ENCODE measurements around the gene MSANTD2. TPM values are rescaled to one million over a fixed set of nuclear protein-coding genes. Genes with fewer than 3 reads are reported as not detected.
A peak's percentile ranks its signal among the peaks of the same experiment; 100 is the strongest.

MSANTD2 gene
- 6.4 TPM in 2 replicates for polyA plus RNA-seq (2011; rRNA removed)
- 2.4 TPM in 2 replicates for polyA plus RNA-seq (2012; cell fraction: cytosol; rRNA removed)
- 5.3 and 8.0 TPM in 2 replicates for polyA plus RNA-seq (2012; cell fraction: nucleus; rRNA removed)
- 5.4 to 5.8 TPM (median 5.6 TPM) in 3 replicates for polyA plus RNA-seq (2017; fragmentation: RNase III; extraction: RNeasy Plus Mini Kit Qiagen cat#74134 plus additional on column Dnase treatment)
- polyA minus RNA-seq (2011; rRNA and poly(A)+ RNA removed), result 1.6 and 3.0 TPM in 2 replicates

GRCh38 chr11:124800226-124800929 is at the start of gene MSANTD2:
Gene MSANTD2, minus strand, starts transcription at chr11:124800406. Its CDS starts 26 bp downstream, at chr11:124800380.
- peak; percentile 68 for DNase-seq (ENCODE audit: low read depth in 1 of 2, low spot score in 1 of 2)
- TF ChIP-seq POLR2A (IDR thresholded peaks at IDR 0.05; ENCODE audit: low read length) (peak; percentile 78), CBX8 (IDR thresholded peaks at IDR 0.05) (peak; percentile 63; the same call in 1 of the 2 replicates), PHF8 (IDR thresholded peaks at IDR 0.05; ENCODE audit: borderline replicate concordance, low read depth) (peak; percentile 99), BHLHE40 (IDR thresholded peaks at IDR 0.05; ENCODE audit: low read depth, low read length) (no peak), CEBPB (IDR thresholded peaks at IDR 0.05) (no peak), ATOH8 (CRISPR knock-in tag; IDR thresholded peaks at IDR 0.05; ENCODE audit: low read depth) (no peak), MAFK (IDR thresholded peaks at IDR 0.05; ENCODE audit: partially characterized antibody) (no peak), USF2 (IDR thresholded peaks at IDR 0.05) (no peak), EHF (CRISPR knock-in tag; IDR thresholded peaks at IDR 0.05) (no peak), JUN (IDR thresholded peaks at IDR 0.05) (peak; percentile 26 to 89; a peak in 4 of 5 replicates), BCL3 (IDR thresholded peaks at IDR 0.05) (peak; percentile 78; the same call in 1 of the 3 replicates), MAX (IDR thresholded peaks at IDR 0.05) (peak; percentile 47; the same call in 1 of the 2 replicates), ZNF302 (CRISPR knock-in tag; IDR thresholded peaks at IDR 0.05) (no peak), RCOR1 (IDR thresholded peaks at IDR 0.05; ENCODE audit: low read depth, low read length) (no peak), RNF2 (IDR thresholded peaks at IDR 0.05; ENCODE audit: borderline replicate concordance, low read depth) (no peak), GATA3 (IDR thresholded peaks at IDR 0.05; ENCODE audit: borderline replicate concordance) (no peak), CHD4 (IDR thresholded peaks at IDR 0.05; ENCODE audit: borderline replicate concordance) (no peak), HEYL (CRISPR knock-in tag; IDR thresholded peaks at IDR 0.05) (no peak), KDM5A (IDR thresholded peaks at IDR 0.05) (peak; percentile 67), HOXB5 (CRISPR knock-in tag; IDR thresholded peaks at IDR 0.05) (0 out of 2 replicates have a peak, but pooled peaks have one; percentile 16), FOSL2 (IDR thresholded peaks at IDR 0.05) (no peak), FOSL2 (CRISPR knock-in tag; IDR thresholded peaks at IDR 0.05) (no peak), HOXA7 (CRISPR knock-in tag; IDR thresholded peaks at IDR 0.05) (no peak)
- CTCF ChIA-PET, result interaction anchor here (1.4 to 4.1 kb wide), 5 partner anchors 28 to 130 kb away, joined by 3 to 16 read pairs (median 10); partner anchors contain the start of gene ESAM
- Histone ChIP-seq H3K4me1 (peaks cover 15% of the 10 kb centered on the region; the same call in 2 of the 3 replicates), H3K4me2 (peak within 1 kb of the TSS; percentile 99), H3K4me3 (peak within 1 kb of the TSS; percentile 100), H3K27ac (peak within 1 kb of the TSS; percentile 99 to 100), H3K9me3 (no peaks in the 10 kb centered on the region)
- POLR2A ChIA-PET, result interaction anchor here (0.7 to 2.1 kb wide), 8 partner anchors 13 to 178 kb away, joined by 3 to 14 read pairs (median 4); partner anchors contain the start of gene TBRG1
- peak; percentile 96 to 97 for ATAC-seq
- WGBS (ENCODE audit: missing lambda C conversion rate), result under 1% methylated on average over 12 of the region's 62 CpGs
- no peak for FAIRE-seq

GRCh38 chr11:124846070-124846673 is 46.0 kb upstream of the MSANTD2 start:
- FAIRE-seq (no peak), ATAC-seq (no peak)

More at GRCh38 chr11:124846070-124846673, 46.0 kb upstream of the MSANTD2 start:
- H3K4me1 ChIP-seq, result no peaks in the 10 kb centered on the region
- H3K27ac ChIP-seq, result no peak overlapping the region
- no peak overlapping the region for H3K4me3 ChIP-seq
- DNase-seq (ENCODE audit: low read depth in 1 of 2, low spot score in 1 of 2), result no peak
- no peak overlapping the region for H3K4me2 ChIP-seq
- ChIA-PET CTCF (interaction anchor here (0.7 to 1.7 kb wide), 5 partner anchors 8 to 177 kb away, joined by 3 to 10 read pairs (median 6); no protein-coding TSS in a partner anchor), POLR2A (no interaction called here)
- TF ChIP-seq RCOR1 (IDR thresholded peaks at IDR 0.05; ENCODE audit: low read depth, low read length) (no peak), FOSB (CRISPR knock-in tag; IDR thresholded peaks at IDR 0.05) (no peak), HES2 (IDR thresholded peaks at IDR 0.05) (no peak), RARB (CRISPR knock-in tag; IDR thresholded peaks at IDR 0.05) (no peak), FOXS1 (CRISPR knock-in tag; IDR thresholded peaks at IDR 0.05) (no peak), CHD4 (IDR thresholded peaks at IDR 0.05; ENCODE audit: borderline replicate concordance) (no peak), BHLHE40 (IDR thresholded peaks at IDR 0.05; ENCODE audit: low read depth, low read length) (no peak), NPAS2 (CRISPR knock-in tag; IDR thresholded peaks at IDR 0.05; ENCODE audit: borderline replicate concordance) (no peak), CHD2 (IDR thresholded peaks at IDR 0.05; ENCODE audit: low read length, partially characterized antibody) (no peak), ELK1 (IDR thresholded peaks at IDR 0.05; ENCODE audit: low read depth, low read length) (no peak), HEYL (CRISPR knock-in tag; IDR thresholded peaks at IDR 0.05) (no peak), ZFP36 (IDR thresholded peaks at IDR 0.05; ENCODE audit: borderline replicate concordance, partially characterized antibody) (no peak), USF2 (IDR thresholded peaks at IDR 0.05) (no peak)
- 71% methylated on average over 4 of the region's 11 CpGs for whole genome bisulfite sequencing (ENCODE audit: missing lambda C conversion rate)
- no peaks in the 10 kb centered on the region for H3K9me3 ChIP-seq
